GM12872 (cell line): ENCODE measurements around the gene SREBF2.

ENCODE experiments used
- TF ChIP-seq, protein P1 (sequence below): IDR thresholded peaks from 3 replicates; pipeline ENCODE4 v1.5.1; 2011; ENCODE audit warnings: low read depth, mild to moderate bottlenecking, low read length, moderate library complexity; ENCODE audit not compliant: insufficient read depth

The SREBF2 gene

GRCh38 chr22:41913040-41913719 lies 80.3 kb downstream of the SREBF2 start:
- TF ChIP-seq, protein P1, sequence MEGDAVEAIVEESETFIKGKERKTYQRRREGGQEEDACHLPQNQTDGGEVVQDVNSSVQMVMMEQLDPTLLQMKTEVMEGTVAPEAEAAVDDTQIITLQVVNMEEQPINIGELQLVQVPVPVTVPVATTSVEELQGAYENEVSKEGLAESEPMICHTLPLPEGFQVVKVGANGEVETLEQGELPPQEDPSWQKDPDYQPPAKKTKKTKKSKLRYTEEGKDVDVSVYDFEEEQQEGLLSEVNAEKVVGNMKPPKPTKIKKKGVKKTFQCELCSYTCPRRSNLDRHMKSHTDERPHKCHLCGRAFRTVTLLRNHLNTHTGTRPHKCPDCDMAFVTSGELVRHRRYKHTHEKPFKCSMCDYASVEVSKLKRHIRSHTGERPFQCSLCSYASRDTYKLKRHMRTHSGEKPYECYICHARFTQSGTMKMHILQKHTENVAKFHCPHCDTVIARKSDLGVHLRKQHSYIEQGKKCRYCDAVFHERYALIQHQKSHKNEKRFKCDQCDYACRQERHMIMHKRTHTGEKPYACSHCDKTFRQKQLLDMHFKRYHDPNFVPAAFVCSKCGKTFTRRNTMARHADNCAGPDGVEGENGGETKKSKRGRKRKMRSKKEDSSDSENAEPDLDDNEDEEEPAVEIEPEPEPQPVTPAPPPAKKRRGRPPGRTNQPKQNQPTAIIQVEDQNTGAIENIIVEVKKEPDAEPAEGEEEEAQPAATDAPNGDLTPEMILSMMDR = no peak

DNA sequence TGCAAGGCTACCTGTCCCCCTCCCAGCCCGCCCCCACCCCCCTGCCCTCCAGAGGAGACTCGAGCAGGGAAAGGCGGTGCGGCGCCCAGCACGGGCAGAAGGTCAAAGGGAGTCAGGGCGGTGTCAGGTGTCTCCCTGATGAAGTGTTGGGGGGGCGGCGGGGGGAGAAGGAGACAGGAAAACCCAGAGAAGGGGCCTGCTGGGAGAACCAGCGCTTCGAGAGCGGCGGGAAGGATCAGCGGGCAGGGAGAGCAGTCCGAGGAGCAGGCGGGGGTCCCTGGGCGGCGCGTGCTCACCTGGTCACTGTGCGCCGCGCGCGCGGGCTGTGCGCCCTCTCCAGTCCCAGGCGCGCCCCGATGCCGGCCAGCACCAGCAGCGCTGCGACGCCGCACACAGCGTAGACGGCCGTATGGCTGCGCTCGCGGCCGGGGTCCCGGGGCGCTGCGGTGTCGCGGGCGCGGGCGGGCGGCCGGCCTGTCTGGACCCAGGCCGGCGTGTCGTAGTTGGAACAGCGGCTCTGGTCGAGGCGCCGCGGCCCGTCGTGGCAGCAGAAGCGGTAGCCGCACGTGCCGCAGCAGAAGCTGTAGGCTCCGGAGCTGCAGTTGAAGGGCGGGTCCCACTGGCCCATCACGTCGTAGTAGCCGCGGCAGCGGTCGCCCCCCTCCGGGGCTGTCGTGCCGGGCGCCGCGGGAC lies 81.1 kb downstream of the SREBF2 start:
- TF ChIP-seq, protein P1 = no peak

GRCh38 chr22:41914611-41915034 lies 81.7 kb downstream of the SREBF2 start:
- TF ChIP-seq, protein P1 = no peak

- TF ChIP-seq, protein P1 = no peak
These were observed 82.3 kb downstream of the SREBF2 start, which contains the start of gene SHISA8 for GRCh38 chr22:41915035-41915785. Gene SHISA8 (minus strand): TSS chr22:41915074. CDS start chr22:41914667, 407 bp downstream.

DNA sequence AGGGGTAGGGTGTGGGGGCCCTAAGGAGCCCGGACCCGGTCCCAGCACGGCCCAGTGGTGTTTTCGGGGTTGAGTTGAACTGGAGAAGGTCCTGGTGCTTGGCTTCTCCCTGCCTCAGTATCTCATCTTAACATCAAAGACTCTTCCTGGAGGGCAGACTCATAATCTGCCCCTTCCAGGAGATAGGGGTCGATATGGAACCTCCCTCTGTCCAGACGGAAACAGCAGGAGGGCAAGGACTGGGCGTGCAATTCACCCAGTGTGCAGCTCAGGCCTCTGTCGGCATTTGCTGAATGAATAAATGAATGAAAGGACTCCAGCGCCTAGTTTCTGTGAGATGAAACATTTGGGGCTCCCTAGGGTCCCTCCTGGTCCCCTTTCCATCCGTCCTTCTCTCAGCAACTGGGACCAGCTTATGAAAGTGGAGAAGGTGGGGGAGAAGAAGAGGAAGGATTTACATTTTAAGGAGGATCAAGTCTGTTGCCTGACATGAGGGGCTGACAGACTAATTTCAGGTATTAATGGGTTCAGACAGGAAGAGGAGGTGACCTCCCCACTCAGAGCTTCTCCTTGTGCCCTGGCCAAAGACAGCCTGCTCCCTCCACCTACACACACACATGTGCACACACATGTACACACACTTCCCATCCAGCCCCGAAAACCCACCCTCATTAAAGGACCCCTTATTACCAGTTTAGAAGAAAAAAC lies 83.0 kb downstream of the SREBF2 start:
- TF ChIP-seq, protein P1 = no peak

GRCh38 chr22:41916745-41917358 lies 83.9 kb downstream of the SREBF2 start:
- TF ChIP-seq, protein P1 = no peak
